ENCODE results near the gene HAND1. TPM values are rescaled to one million over a fixed set of nuclear protein-coding genes. Genes with fewer than 3 reads are reported as not detected.

HAND1 gene
- total RNA-seq, 4 donors from 2014 or later: not detected

DNA sequence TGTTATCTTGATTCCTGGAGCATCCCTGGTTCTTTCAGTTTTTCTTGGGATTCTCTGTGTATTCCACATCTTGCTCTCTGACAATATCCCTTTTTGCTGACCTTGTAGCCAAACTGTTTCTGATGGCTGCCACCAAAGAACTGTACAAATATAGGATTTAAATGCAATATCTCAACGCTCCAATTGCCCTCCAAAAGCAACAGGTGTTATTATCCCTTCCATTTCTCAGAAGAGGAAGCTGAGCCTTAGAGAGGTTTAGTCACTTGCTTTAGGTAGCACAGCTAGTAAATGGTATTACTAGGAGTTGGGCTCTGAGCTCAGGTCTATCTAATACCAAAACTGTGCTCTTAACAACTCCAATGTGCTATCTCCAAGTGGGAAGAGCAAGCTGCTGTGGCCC is 24.2 kb upstream of the HAND1 start:
- Histone ChIP-seq H3K27me3 (peaks cover 0 to 4% (median 0%) of the 10 kb centered on the region in 3 donors), H3K27ac (no peak overlapping the region), H3K9me3 (no peaks in the 10 kb centered on the region), H3K4me1 (no peaks in the 10 kb centered on the region), H3K4me3 (no peak overlapping the region), H3K36me3 (no peaks in the 10 kb centered on the region)
- TF ChIP-seq POLR2A (IDR thresholded peaks at IDR 0.05): no peak
- TF ChIP-seq, protein P1, sequence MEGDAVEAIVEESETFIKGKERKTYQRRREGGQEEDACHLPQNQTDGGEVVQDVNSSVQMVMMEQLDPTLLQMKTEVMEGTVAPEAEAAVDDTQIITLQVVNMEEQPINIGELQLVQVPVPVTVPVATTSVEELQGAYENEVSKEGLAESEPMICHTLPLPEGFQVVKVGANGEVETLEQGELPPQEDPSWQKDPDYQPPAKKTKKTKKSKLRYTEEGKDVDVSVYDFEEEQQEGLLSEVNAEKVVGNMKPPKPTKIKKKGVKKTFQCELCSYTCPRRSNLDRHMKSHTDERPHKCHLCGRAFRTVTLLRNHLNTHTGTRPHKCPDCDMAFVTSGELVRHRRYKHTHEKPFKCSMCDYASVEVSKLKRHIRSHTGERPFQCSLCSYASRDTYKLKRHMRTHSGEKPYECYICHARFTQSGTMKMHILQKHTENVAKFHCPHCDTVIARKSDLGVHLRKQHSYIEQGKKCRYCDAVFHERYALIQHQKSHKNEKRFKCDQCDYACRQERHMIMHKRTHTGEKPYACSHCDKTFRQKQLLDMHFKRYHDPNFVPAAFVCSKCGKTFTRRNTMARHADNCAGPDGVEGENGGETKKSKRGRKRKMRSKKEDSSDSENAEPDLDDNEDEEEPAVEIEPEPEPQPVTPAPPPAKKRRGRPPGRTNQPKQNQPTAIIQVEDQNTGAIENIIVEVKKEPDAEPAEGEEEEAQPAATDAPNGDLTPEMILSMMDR (IDR thresholded peaks at IDR 0.05 in 4 of 5, conservative IDR thresholded peaks at IDR 0.05 in 1 of 5): no peak
- in situ Hi-C loops (cut with MboI; ENCODE audit: low sequenced_read_pairs in 4 of 4) (no loop called here), intact Hi-C loops (cut with DNase I; ENCODE audit: low total_unique reads) (no loop called here)
- ATAC-seq: no peak
- no peak for DNase-seq

DNA sequence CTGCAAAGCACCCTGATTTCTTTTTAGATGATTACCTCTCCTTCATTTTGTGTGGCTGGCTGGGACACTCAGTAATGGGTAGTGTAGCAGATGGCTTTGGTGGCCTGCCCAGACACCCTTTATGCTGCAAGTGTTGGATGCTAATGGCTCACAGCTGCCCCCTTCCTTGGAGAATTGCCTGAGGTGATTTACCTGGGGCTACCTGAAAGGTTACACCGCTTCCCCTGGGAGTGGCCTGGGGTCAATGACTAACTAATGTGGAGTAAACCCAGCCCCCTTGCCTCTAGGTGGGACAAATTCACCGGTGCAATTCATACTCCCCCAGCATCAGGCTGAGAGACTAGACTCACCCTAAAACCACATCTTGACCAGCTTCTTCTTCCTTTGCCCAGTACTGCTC is 23.5 kb upstream of the HAND1 start:
- H3K4me1 ChIP-seq: no peaks in the 10 kb centered on the region
- intact Hi-C loops (cut with DNase I; ENCODE audit: low total_unique reads) (no loop called here), in situ Hi-C loops (cut with MboI; ENCODE audit: low sequenced_read_pairs in 4 of 4) (no loop called here)
- no peak for ATAC-seq
- no peaks in the 10 kb centered on the region for H3K9me3 ChIP-seq
- H3K27ac ChIP-seq: no peak overlapping the region
- no peak for TF ChIP-seq POLR2A (IDR thresholded peaks at IDR 0.05)
- TF ChIP-seq, protein P1 (IDR thresholded peaks at IDR 0.05 in 4 of 5, conservative IDR thresholded peaks at IDR 0.05 in 1 of 5): no peak
- H3K36me3 ChIP-seq: no peaks in the 10 kb centered on the region
- H3K27me3 ChIP-seq: peaks cover 0 to 4% (median 2%) of the 10 kb centered on the region in 3 donors
- no peak for DNase-seq
- no peak overlapping the region for H3K4me3 ChIP-seq

DNA sequence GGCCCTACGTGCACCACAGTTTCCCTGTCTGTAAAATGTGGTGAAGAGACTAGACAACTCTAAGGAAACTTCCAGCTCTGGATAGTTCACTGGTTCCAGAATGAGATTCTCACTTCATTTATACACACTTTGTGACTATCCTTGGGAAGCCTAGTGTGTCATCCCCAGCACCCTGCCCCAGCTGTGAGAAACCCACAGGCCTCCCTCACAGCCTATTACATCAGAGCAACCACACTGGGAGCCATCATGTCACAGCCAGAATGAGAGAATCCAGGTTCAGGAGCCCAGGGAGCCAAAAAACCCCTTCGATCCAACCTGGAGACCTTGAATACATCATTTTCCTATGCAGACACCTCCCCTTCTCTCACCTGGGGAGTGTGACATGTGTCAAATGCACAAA is 21.0 kb upstream of the HAND1 start:
- Histone ChIP-seq H3K36me3 (no peaks in the 10 kb centered on the region), H3K4me3 (no peak overlapping the region), H3K4me1 (no peaks in the 10 kb centered on the region), H3K27ac (no peak overlapping the region), H3K27me3 (peaks cover 0 to 18% (median 11%) of the 10 kb centered on the region in 3 donors), H3K9me3 (no peaks in the 10 kb centered on the region)
- TF ChIP-seq POLR2A (IDR thresholded peaks at IDR 0.05): no peak
- TF ChIP-seq, protein P1 (IDR thresholded peaks at IDR 0.05 in 4 of 5, conservative IDR thresholded peaks at IDR 0.05 in 1 of 5): no peak
- ATAC-seq (no peak), DNase-seq (no peak)
- intact Hi-C loops (cut with DNase I; ENCODE audit: low total_unique reads): no loop called here
- in situ Hi-C loops (cut with MboI; ENCODE audit: low sequenced_read_pairs in 4 of 4): no loop called here

DNA sequence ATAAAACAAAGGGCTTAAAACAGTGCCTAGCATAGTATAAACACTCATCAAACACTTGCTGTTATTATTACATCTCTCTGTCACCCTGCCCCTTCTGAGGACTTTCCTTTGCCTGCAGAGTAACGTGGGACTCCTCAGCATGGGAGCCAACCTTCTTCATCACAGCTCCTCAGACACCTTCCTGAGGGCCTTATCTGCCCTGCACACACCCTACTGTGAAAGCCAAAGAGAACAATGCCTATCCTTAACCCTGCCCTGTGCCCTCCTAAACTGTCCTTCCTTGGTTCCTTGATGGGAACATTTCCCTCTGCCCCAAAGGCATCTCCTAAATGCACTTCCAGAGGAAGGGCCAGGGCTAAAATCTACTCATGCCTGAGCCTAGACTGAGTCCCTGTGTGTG is 20.6 kb upstream of the HAND1 start:
- Histone ChIP-seq H3K27ac (no peak overlapping the region), H3K27me3 (peaks cover 0 to 21% (median 15%) of the 10 kb centered on the region in 3 donors), H3K9me3 (no peaks in the 10 kb centered on the region), H3K36me3 (no peaks in the 10 kb centered on the region), H3K4me1 (no peaks in the 10 kb centered on the region), H3K4me3 (no peak overlapping the region)
- no peak for ATAC-seq
- intact Hi-C loops (cut with DNase I; ENCODE audit: low total_unique reads) (no loop called here), in situ Hi-C loops (cut with MboI; ENCODE audit: low sequenced_read_pairs in 4 of 4) (no loop called here)
- no peak for DNase-seq
- TF ChIP-seq, protein P1 (IDR thresholded peaks at IDR 0.05 in 4 of 5, conservative IDR thresholded peaks at IDR 0.05 in 1 of 5): no peak
- no peak for TF ChIP-seq POLR2A (IDR thresholded peaks at IDR 0.05)

DNA sequence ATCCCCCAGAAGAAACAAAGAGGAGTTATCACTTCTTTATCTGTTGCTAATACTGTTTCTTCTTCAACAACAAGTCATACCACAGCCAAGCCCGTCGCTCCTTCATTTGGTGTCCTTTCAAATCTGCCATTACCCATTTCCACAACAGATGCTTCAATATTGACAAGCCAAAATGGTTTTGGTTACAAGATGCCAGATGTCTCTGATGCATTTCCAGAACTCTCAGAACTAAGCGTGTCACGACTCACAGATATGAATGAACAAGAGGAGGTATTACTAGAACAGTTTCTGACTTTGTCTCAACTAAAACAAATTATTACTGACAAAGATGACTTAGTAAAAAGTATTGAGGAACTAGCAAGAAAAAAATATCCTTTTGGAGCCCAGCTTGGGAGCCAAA is 16.0 kb upstream of the HAND1 start:
- H3K27me3 ChIP-seq: peaks cover 14 to 52% (median 25%) of the 10 kb centered on the region in 3 donors
- no peak for ATAC-seq
- H3K27ac ChIP-seq: no peak overlapping the region
- in situ Hi-C loops (cut with MboI; ENCODE audit: low sequenced_read_pairs in 4 of 4) (no loop called here), intact Hi-C loops (cut with DNase I; ENCODE audit: low total_unique reads) (no loop called here)
- TF ChIP-seq, protein P1 (IDR thresholded peaks at IDR 0.05 in 4 of 5, conservative IDR thresholded peaks at IDR 0.05 in 1 of 5): no peak
- no peak for TF ChIP-seq POLR2A (IDR thresholded peaks at IDR 0.05)
- no peaks in the 10 kb centered on the region for H3K9me3 ChIP-seq
- no peaks in the 10 kb centered on the region for H3K4me1 ChIP-seq
- no peaks in the 10 kb centered on the region for H3K36me3 ChIP-seq
- DNase-seq: no peak
- H3K4me3 ChIP-seq: no peak overlapping the region
